Tibial nerve (tissue), 4 donors: ENCODE measurements around the gene TMEM187. TPM values are rescaled to one million over a fixed set of nuclear protein-coding genes. Genes with fewer than 3 reads are reported as not detected.

Source experiments
- DNase-seq, 2 donors: peaks; one replicate each; pipeline ENCODE4 v3.0.0-alpha.2; 2019; ENCODE audit warnings: low spot score in 2 of 2
- H3K27ac ChIP-seq, 4 donors: fragments of 200-600 bp; sonication (generic) in 3 of 4; one replicate each; pipeline ENCODE4 v1.5.1; 2017 to 2019; ENCODE audit warnings: mild to moderate bottlenecking in 1 of 4
- H3K27me3 ChIP-seq, 2 donors: fragments of 200-600 bp; sonication (generic) in 1 of 2; one replicate each; pipeline versions ENCODE4 v1.5.1 to v1.6.0; 2017 to 2019
- H3K36me3 ChIP-seq, 3 donors: fragments of 200-600 bp; sonication (generic); one replicate each; pipeline ENCODE4 v1.5.1; 2018 to 2019
- H3K4me1 ChIP-seq, 4 donors: fragments of 200-600 bp; sonication (generic) in 3 of 4; one replicate each; pipeline ENCODE4 v1.5.1; 2017 to 2019
- H3K4me3 ChIP-seq, 4 donors: fragments of 200-600 bp; sonication (generic) in 3 of 4; one replicate each; pipeline ENCODE4 v1.5.1; 2017 to 2019; ENCODE audit warnings: mild to moderate bottlenecking in 1 of 4, moderate library complexity in 1 of 4
- H3K9me3 ChIP-seq, 4 donors: fragments of 200-600 bp; sonication (generic) in 3 of 4; one replicate each; pipeline ENCODE4 v1.5.1; 2017 to 2019
- EP300 ChIP-seq, 2 donors: sonication (generic); formaldehyde crosslinking; IDR thresholded peaks; one replicate each; pipeline ENCODE4 v1.6.1; 2017; ENCODE audit warnings: antibody characterized with exemption in 2 of 2, mild to moderate bottlenecking in 1 of 2
- POLR2A ChIP-seq, 2 donors: fragments of 450-650 bp; IDR thresholded peaks; one replicate each; pipeline ENCODE4 v1.6.1; 2017; ENCODE audit warnings: antibody characterized with exemption in 2 of 2, mild to moderate bottlenecking in 2 of 2, moderate library complexity in 2 of 2
- WGBS, 2 donors: methylation state at CpG; one replicate each; pipeline ENCODE4 v1.1.5; 2018; 5-methylcytosine and 5-hydroxymethylcytosine counted together
- total RNA-seq, 4 donors: library from RNA; depleted of rRNA; stranded (reverse); fragments of >200 nt; gene quantifications; one replicate each; pipeline ENCODE4 v1.1.0, GENCODE V29; 2016
- TF ChIP-seq, protein P1 (sequence below), 5 experiments: fragments of 200-600 bp in 3 of 5; fragments of 450-650 bp in 2 of 5; sonication (generic) in 3 of 5; IDR thresholded peaks; one replicate each; pipeline ENCODE4 v1.5.1; 2016 to 2019; ENCODE audit warnings: antibody characterized with exemption in 5 of 5, mild to moderate bottlenecking in 3 of 5, moderate library complexity in 2 of 5

The TMEM187 gene
- total RNA-seq, 4 donors from 2014 or later = 4.2 to 16.4 (median 9.6) TPM

DNA sequence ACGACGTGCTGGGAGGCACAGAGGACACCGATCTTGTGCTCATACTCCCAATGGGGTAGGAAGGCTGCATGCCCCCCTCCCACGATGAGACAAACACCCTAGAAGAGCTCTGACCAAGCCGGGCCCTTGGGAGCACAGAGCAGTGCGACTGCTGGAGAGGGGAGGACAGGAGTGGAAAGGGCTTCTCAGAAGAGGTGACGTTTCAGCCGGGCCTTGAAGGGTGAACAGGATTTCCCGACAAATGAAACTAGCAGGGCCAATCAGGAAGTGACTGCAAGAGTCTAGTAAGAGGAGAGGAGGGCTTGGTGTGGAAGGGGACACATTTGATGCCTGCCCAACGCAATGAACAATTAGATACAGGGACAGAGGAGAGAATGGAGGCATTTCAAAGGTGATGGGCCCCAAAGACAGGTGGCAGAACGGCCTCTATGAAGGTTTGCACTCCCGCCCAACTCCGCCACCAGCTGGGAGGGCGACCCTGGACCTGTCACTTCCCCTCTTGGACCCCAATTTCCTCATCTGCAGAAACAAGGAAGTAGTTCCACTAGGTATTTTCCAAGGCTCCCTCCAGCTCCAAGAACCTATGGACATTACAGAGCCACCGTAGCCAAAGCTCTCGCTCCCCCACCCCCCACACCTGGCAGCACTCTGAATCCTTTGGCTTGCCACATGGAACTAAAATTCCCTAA is 4.9 kb upstream of the TMEM187 start:
- H3K36me3 ChIP-seq = peaks cover 0 to 15% (median 0%) of the 10 kb centered on the region in 3 donors
- no peak overlapping the region for H3K4me3 ChIP-seq
- 56 to 67% methylated on average over 16 of the region's 16 CpGs for WGBS, 2 donors
- DNase-seq = no peak
- H3K27ac ChIP-seq = peak overlapping the region in 3 of 4 donors; percentile 96 to 98 (median 98)
- no peaks in the 10 kb centered on the region for H3K9me3 ChIP-seq
- H3K27me3 ChIP-seq = no peaks in the 10 kb centered on the region
- TF ChIP-seq, protein P1, sequence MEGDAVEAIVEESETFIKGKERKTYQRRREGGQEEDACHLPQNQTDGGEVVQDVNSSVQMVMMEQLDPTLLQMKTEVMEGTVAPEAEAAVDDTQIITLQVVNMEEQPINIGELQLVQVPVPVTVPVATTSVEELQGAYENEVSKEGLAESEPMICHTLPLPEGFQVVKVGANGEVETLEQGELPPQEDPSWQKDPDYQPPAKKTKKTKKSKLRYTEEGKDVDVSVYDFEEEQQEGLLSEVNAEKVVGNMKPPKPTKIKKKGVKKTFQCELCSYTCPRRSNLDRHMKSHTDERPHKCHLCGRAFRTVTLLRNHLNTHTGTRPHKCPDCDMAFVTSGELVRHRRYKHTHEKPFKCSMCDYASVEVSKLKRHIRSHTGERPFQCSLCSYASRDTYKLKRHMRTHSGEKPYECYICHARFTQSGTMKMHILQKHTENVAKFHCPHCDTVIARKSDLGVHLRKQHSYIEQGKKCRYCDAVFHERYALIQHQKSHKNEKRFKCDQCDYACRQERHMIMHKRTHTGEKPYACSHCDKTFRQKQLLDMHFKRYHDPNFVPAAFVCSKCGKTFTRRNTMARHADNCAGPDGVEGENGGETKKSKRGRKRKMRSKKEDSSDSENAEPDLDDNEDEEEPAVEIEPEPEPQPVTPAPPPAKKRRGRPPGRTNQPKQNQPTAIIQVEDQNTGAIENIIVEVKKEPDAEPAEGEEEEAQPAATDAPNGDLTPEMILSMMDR (IDR thresholded peaks at IDR 0.05) = no peak
- no peak for TF ChIP-seq EP300 (IDR thresholded peaks at IDR 0.05)
- TF ChIP-seq POLR2A (IDR thresholded peaks at IDR 0.05) = no peak
- H3K4me1 ChIP-seq = peaks cover 0 to 52% (median 32%) of the 10 kb centered on the region in 4 donors

DNA sequence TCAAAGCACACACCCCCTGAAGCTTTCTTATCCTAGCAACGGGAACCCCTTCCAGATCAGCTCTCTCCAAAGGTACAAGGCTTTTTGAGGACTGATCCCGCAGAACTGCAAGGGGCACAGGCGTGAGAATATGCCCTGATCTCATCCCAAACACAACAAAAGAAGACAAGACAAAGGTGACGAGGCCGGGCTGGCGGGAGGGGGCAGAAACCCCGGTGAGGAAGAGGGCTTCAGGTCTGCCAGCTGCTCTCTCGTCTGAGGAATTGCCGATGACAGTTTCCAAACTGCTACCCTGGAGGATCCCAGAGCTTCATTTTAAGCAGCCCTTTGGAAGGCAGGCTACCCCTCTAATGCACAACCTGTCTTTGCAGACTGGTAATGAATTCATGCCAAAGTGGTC is 4.3 kb upstream of the TMEM187 start:
- peaks cover 0 to 10% (median 0%) of the 10 kb centered on the region in 3 donors for H3K36me3 ChIP-seq
- no peaks in the 10 kb centered on the region for H3K9me3 ChIP-seq
- no peak for DNase-seq
- no peaks in the 10 kb centered on the region for H3K27me3 ChIP-seq
- 18 to 58% methylated on average over 8 to 9 of the region's 9 CpGs for WGBS, 2 donors
- peak overlapping the region in 2 of 4 donors; percentile 64 to 74 for H3K4me3 ChIP-seq
- H3K4me1 ChIP-seq = peaks cover 0 to 52% (median 32%) of the 10 kb centered on the region in 4 donors
- H3K27ac ChIP-seq = peak overlapping the region in 3 of 4 donors; percentile 96 to 98 (median 98)
- TF ChIP-seq POLR2A (IDR thresholded peaks at IDR 0.05) = no peak

DNA sequence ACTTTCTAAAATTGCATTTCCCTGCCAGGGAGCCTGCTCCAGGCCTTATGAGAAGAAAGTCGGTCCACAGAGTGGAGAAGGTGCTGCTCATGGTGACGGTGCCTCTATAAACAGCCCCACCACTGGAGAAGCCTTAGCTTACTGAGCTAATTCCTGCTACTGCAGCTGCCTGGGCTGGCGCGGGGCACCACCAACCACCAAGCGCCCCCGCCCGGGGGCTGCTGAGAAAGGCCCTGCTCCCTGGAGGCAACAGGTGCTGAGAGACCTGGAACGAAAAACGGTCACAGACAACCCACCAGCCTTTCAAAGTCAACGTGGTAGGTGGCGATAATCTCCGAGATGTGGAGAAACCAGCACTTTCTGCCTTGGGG is 3.8 kb upstream of the TMEM187 start:
- peaks cover 0 to 6% (median 0%) of the 10 kb centered on the region in 3 donors for H3K36me3 ChIP-seq
- no peaks in the 10 kb centered on the region for H3K9me3 ChIP-seq
- H3K4me1 ChIP-seq = peaks cover 0 to 56% (median 34%) of the 10 kb centered on the region in 4 donors
- H3K27me3 ChIP-seq = no peaks in the 10 kb centered on the region
- H3K4me3 ChIP-seq = peak overlapping the region in 3 of 4 donors; percentile 64 to 82 (median 74)
- WGBS, 2 donors = 48% methylated on average over 12 of the region's 12 CpGs; no CpG with 5 or more reads in 1 of the 2 donors
- TF ChIP-seq EP300 (IDR thresholded peaks at IDR 0.05) = no peak
- TF ChIP-seq, protein P1 (IDR thresholded peaks at IDR 0.05) = no peak
- TF ChIP-seq POLR2A (IDR thresholded peaks at IDR 0.05) = no peak
- H3K27ac ChIP-seq = peak overlapping the region; percentile 95 to 98 (median 97)
- no peak for DNase-seq

DNA sequence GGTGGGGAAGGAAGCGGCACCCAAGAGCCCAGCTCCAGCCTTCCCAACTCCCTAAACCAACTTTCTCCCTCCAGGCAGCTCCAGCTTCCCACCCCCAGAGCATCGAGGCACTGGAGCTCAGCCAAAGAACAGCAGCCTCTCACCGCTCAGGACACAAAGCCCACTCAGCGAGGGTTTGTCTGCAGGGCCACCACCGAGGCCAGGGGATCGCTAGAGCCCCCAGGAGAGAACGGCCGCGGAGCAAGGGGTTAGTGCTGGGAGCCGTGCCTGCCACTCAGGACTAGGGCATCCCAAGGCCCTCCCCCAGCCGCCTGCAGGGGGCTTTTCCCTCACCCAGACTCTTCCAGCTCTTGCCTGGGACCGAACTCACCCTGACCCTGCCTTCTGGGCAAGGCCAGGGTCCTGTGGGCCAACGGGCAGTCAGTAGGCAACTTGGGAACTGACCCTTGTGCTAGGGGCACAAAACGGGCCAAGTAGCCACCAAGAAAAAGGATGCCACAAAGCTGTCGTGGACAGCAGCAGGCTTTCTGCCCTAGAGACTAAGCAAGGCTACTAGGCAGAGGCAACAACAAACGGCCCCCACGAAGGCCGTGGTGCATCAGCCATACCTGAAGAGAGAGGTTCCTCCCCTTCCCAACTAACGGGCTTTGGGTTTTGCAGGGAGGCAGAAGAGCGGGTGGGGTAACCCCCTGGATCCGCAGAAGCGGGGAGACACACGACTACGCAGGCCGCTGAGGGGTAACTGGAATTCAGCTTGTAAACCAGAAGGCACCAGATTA is 3.2 kb upstream of the TMEM187 start:
- H3K4me1 ChIP-seq = peaks cover 0 to 62% (median 34%) of the 10 kb centered on the region in 4 donors
- no peak for DNase-seq
- no peaks in the 10 kb centered on the region for H3K36me3 ChIP-seq
- H3K4me3 ChIP-seq = peak overlapping the region; percentile 64 to 95 (median 78)
- WGBS, 2 donors = 4 to 41% methylated on average over 4 to 24 of the region's 25 CpGs
- H3K9me3 ChIP-seq = no peaks in the 10 kb centered on the region
- H3K27ac ChIP-seq = peak overlapping the region; percentile 95 to 98 (median 97)
- no peaks in the 10 kb centered on the region for H3K27me3 ChIP-seq
- TF ChIP-seq EP300 (IDR thresholded peaks at IDR 0.05) (no peak), POLR2A (IDR thresholded peaks at IDR 0.05) (no peak)
- TF ChIP-seq, protein P1 (IDR thresholded peaks at IDR 0.05) = no peak

DNA sequence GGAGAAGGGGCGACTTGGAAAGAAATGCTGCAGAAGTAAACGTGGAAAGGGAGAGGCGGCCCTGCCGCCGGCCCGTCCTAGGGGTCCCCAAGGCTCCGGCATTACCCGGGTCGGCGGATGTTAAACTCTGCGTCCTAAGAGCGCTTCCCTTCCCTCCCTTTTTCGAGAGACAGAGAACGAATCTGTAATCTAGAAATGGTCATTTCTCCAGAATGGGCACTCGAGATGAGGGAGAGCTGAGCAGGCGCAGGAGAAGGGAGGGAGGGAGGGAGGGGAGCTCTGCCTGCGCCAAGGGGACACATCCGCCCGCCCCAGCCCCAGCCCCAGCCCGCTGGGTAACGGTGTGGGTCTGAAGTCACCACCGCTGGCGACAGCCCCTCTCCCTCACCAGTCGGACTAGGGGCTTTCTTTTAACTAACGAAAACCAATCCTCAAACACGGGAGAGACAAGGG is 2.6 kb upstream of the TMEM187 start:
- no peak for TF ChIP-seq POLR2A (IDR thresholded peaks at IDR 0.05)
- TF ChIP-seq, protein P1 (IDR thresholded peaks at IDR 0.05) = no peak
- TF ChIP-seq EP300 (IDR thresholded peaks at IDR 0.05) = no peak
- Histone ChIP-seq H3K9me3 (no peaks in the 10 kb centered on the region), H3K27me3 (no peaks in the 10 kb centered on the region), H3K27ac (peak overlapping the region; percentile 95 to 98 (median 97)), H3K4me1 (peaks cover 0 to 63% (median 34%) of the 10 kb centered on the region in 4 donors), H3K4me3 (peak overlapping the region; percentile 64 to 95 (median 78)), H3K36me3 (no peaks in the 10 kb centered on the region)
- no peak for DNase-seq
- 0 to 15% methylated on average over 12 to 26 of the region's 26 CpGs for WGBS, 2 donors
